HG03139 (cell line): Measurements from ENCODE around the gene GGT1.
"Not testable (repeated sequence)": the region's sequence is repeated elsewhere in the genome, so short reads cannot be mapped to it uniquely, and the experiment has no call there.

Source experiments
- ATAC-seq: cut with Tn5 transposase; IDR thresholded peaks from one replicate; pipeline ENCODE4 v1.9.1; 2021; ENCODE audit not compliant: unreplicated experiment

Gene GGT1

GRCh38 chr22:24602847-24603769 is at the start of gene GGT1:
GGT1 (plus strand) TSS chr22:24603193; CDS start chr22:24611082, 7,889 bp downstream.
- ATAC-seq, result not testable (repeated sequence)

- no peak for ATAC-seq
Measured at GRCh38 chr22:24553597-24554312, 49.2 kb upstream of the GGT1 start.

- no peak for ATAC-seq
Measured at GRCh38 chr22:24554313-24555164, 48.5 kb upstream of the GGT1 start, which contains the start of gene GUCD1. GUCD1 (minus strand) TSS chr22:24555138; CDS start chr22:24554991, 147 bp downstream.

GRCh38 chr22:24555165-24556039 is 47.6 kb upstream of the GGT1 start, which contains the start of gene SNRPD3:
SNRPD3 (plus strand) TSS chr22:24555999; CDS start chr22:24557675, 1,676 bp downstream.
- ATAC-seq, result peak; percentile 67

GRCh38 chr22:24559471-24559870 is 43.5 kb upstream of the GGT1 start:
- ATAC-seq, result no peak

GRCh38 chr22:24563246-24563645 is 39.7 kb upstream of the GGT1 start:
- ATAC-seq, result no peak

- ATAC-seq, result no peak
Measured at GRCh38 chr22:24564376-24565058, 38.5 kb upstream of the GGT1 start.

- no peak for ATAC-seq
Measured at GRCh38 chr22:24565077-24565476, 37.9 kb upstream of the GGT1 start.

GRCh38 chr22:24566899-24567511 is 36.0 kb upstream of the GGT1 start:
- no peak for ATAC-seq

GRCh38 chr22:24567668-24568067 is 35.3 kb upstream of the GGT1 start:
- ATAC-seq, result no peak

GRCh38 chr22:24571266-24571665 is 31.7 kb upstream of the GGT1 start:
- ATAC-seq, result no peak

- ATAC-seq, result no peak
Measured at GRCh38 chr22:24576778-24577177, 26.2 kb upstream of the GGT1 start.

GRCh38 chr22:24578355-24579257 is 24.4 kb upstream of the GGT1 start:
- ATAC-seq, result no peak

GRCh38 chr22:24579258-24579601 is 23.8 kb upstream of the GGT1 start:
- ATAC-seq, result no peak

GRCh38 chr22:24580276-24580675 is 22.7 kb upstream of the GGT1 start:
- no peak for ATAC-seq

GRCh38 chr22:24582056-24582814 is 20.8 kb upstream of the GGT1 start:
- ATAC-seq, result no peak
